ENCODE data around the gene MEIS2. TPM values are rescaled to one million over a fixed set of nuclear protein-coding genes. Genes with fewer than 3 reads are reported as not detected.

The MEIS2 gene
- total RNA-seq, 1 experiment from 2014 or later: 9.3 TPM

DNA sequence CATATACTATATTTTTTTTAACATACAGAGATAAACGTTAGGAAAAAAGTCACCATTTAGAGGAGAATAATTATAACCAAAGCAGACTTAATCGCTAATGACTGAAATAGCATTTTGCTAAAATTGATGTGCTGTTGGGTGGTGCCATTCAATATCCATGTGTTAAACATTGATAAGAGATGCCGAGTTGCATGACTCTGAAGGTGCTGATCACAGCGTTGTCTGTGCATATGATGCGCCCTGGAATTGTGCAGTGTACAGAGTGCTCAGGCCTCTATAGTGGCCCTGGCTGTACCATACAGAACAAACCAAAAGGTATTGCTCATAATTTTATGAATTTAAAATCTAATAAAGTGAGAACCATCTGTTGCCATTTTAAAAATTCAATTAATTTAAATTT is 168.3 kb downstream of the MEIS2 start:
- Histone ChIP-seq H3K27me3 (replicated peaks; ENCODE audit: insufficient read depth, low read depth, low read length, poor library complexity) (no peaks in the 10 kb centered on the region), H3K27ac (ENCODE audit: low read depth, low read length, poor library complexity, severe bottlenecking) (no peak overlapping the region), H3K4me1 (ENCODE audit: insufficient read depth, low read length, poor library complexity, severe bottlenecking) (no peaks in the 10 kb centered on the region), H3K36me3 (ENCODE audit: insufficient read depth, low read length, poor library complexity, severe bottlenecking) (no peaks in the 10 kb centered on the region), H3K4me3 (ENCODE audit: low read depth, low read length, poor library complexity, severe bottlenecking) (no peak overlapping the region), H3K9me3 (ENCODE audit: low read depth, low read length, poor library complexity, severe bottlenecking) (no peaks in the 10 kb centered on the region)
- no peak for DNase-seq (ENCODE audit: low spot score)
- POLR2A ChIA-PET (ENCODE audit: low non-redundant PET): no interaction called here
- CTCF ChIA-PET: no interaction called here
- TF ChIP-seq EZH2 (IDR thresholded peaks at IDR 0.05; ENCODE audit: borderline replicate concordance, low read depth, low read length, poor library complexity, severe bottlenecking) (no peak), CTCF (conservative IDR thresholded peaks at IDR 0.05; ENCODE audit: low read depth, low read length) (no peak)
- no TSS peak for BruUV-seq (replicated peaks)
- intact Hi-C loops (cut with micrococcal nuclease; ENCODE audit: unreplicated experiment): no loop called here

DNA sequence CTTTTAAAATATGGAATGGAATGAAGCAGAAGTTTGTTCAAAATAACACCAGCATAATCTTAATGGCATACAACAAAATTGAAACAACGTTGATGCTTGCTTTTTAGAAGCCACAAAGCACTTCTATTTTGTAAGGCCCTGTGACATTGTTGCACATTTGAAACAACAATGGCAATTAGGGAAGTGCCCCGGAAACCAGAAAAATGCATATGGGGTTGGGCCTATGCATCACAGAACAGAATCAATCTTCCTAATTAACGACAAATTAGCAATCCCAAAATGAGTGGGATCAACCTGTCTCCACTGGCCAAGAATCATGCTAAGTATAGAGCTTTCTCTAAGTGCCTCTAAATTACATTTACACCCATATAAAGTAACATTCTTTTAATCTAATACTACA is 168.9 kb downstream of the MEIS2 start:
- no peaks in the 10 kb centered on the region for H3K4me1 ChIP-seq (ENCODE audit: insufficient read depth, low read length, poor library complexity, severe bottlenecking)
- no peak for DNase-seq (ENCODE audit: low spot score)
- H3K36me3 ChIP-seq (ENCODE audit: insufficient read depth, low read length, poor library complexity, severe bottlenecking): no peaks in the 10 kb centered on the region
- H3K27ac ChIP-seq (ENCODE audit: low read depth, low read length, poor library complexity, severe bottlenecking): no peak overlapping the region
- H3K27me3 ChIP-seq (replicated peaks; ENCODE audit: insufficient read depth, low read depth, low read length, poor library complexity): no peaks in the 10 kb centered on the region
- no peak overlapping the region for H3K4me3 ChIP-seq (ENCODE audit: low read depth, low read length, poor library complexity, severe bottlenecking)
- H3K9me3 ChIP-seq (ENCODE audit: low read depth, low read length, poor library complexity, severe bottlenecking): no peaks in the 10 kb centered on the region
- intact Hi-C loops (cut with micrococcal nuclease; ENCODE audit: unreplicated experiment): no loop called here
- CTCF ChIA-PET: no interaction called here
- POLR2A ChIA-PET (ENCODE audit: low non-redundant PET): no interaction called here
- TF ChIP-seq EZH2 (IDR thresholded peaks at IDR 0.05; ENCODE audit: borderline replicate concordance, low read depth, low read length, poor library complexity, severe bottlenecking): no peak
- no TSS peak for BruUV-seq (replicated peaks)

GRCh38 chr15:36926427-36926825 is 173.9 kb downstream of the MEIS2 start:
- no TSS peak for BruUV-seq (replicated peaks)
- Histone ChIP-seq H3K4me1 (ENCODE audit: insufficient read depth, low read length, poor library complexity, severe bottlenecking) (peaks cover 6% of the 10 kb centered on the region), H3K27ac (ENCODE audit: low read depth, low read length, poor library complexity, severe bottlenecking) (no peak overlapping the region), H3K27me3 (replicated peaks; ENCODE audit: insufficient read depth, low read depth, low read length, poor library complexity) (no peaks in the 10 kb centered on the region), H3K9me3 (ENCODE audit: low read depth, low read length, poor library complexity, severe bottlenecking) (no peaks in the 10 kb centered on the region), H3K36me3 (ENCODE audit: insufficient read depth, low read length, poor library complexity, severe bottlenecking) (no peaks in the 10 kb centered on the region), H3K4me3 (ENCODE audit: low read depth, low read length, poor library complexity, severe bottlenecking) (no peak overlapping the region)
- DNase-seq (ENCODE audit: low spot score): no peak
- intact Hi-C loops (cut with micrococcal nuclease; ENCODE audit: unreplicated experiment): no loop called here
- POLR2A ChIA-PET (ENCODE audit: low non-redundant PET): no interaction called here
- CTCF ChIA-PET: no interaction called here
- TF ChIP-seq CTCF (conservative IDR thresholded peaks at IDR 0.05; ENCODE audit: low read depth, low read length) (no peak), EZH2 (IDR thresholded peaks at IDR 0.05; ENCODE audit: borderline replicate concordance, low read depth, low read length, poor library complexity, severe bottlenecking) (no peak)

- no TSS peak for BruUV-seq (replicated peaks)
- CTCF ChIA-PET: no interaction called here
- Histone ChIP-seq H3K36me3 (ENCODE audit: insufficient read depth, low read length, poor library complexity, severe bottlenecking) (no peaks in the 10 kb centered on the region), H3K4me3 (ENCODE audit: low read depth, low read length, poor library complexity, severe bottlenecking) (no peak overlapping the region), H3K4me1 (ENCODE audit: insufficient read depth, low read length, poor library complexity, severe bottlenecking) (peaks cover 6% of the 10 kb centered on the region), H3K9me3 (ENCODE audit: low read depth, low read length, poor library complexity, severe bottlenecking) (no peaks in the 10 kb centered on the region), H3K27me3 (replicated peaks; ENCODE audit: insufficient read depth, low read depth, low read length, poor library complexity) (no peaks in the 10 kb centered on the region), H3K27ac (ENCODE audit: low read depth, low read length, poor library complexity, severe bottlenecking) (no peak overlapping the region)
- intact Hi-C loops (cut with micrococcal nuclease; ENCODE audit: unreplicated experiment): no loop called here
- POLR2A ChIA-PET (ENCODE audit: low non-redundant PET): no interaction called here
- DNase-seq (ENCODE audit: low spot score): peak; percentile 77
- no peak for TF ChIP-seq CTCF (conservative IDR thresholded peaks at IDR 0.05; ENCODE audit: low read depth, low read length)
- no peak for TF ChIP-seq EZH2 (IDR thresholded peaks at IDR 0.05; ENCODE audit: borderline replicate concordance, low read depth, low read length, poor library complexity, severe bottlenecking)
Observed at GRCh38 chr15:36925653-36926426, 174.5 kb downstream of the MEIS2 start.

All from A673 (cell line).